ENCODE results near the gene TRMT2A.
A peak's percentile ranks its signal among the peaks of the same experiment; 100 is the strongest.
"Not testable (repeated sequence)": the region's sequence is repeated elsewhere in the genome, so short reads cannot be mapped to it uniquely, and the experiment has no call there.

The TRMT2A gene

GRCh38 chr22:20116951-20117632 is at the start of gene TRMT2A:
Gene TRMT2A, minus strand, starts transcription at chr22:20117226. Its CDS starts 320 bp downstream, at chr22:20116906.
- peak within 1 kb of the TSS; percentile 94 for H3K4me3 Mint-ChIP-seq
- no peaks in the 10 kb centered on the region for H3K27me3 Mint-ChIP-seq
- H3K27ac Mint-ChIP-seq = peak within 1 kb of the TSS; percentile 97
- H3K4me1 Mint-ChIP-seq = peaks cover 42% of the 10 kb centered on the region
- no peaks in the 10 kb centered on the region for H3K9me3 Mint-ChIP-seq
- peaks cover 12% of the 10 kb centered on the region for H3K36me3 Mint-ChIP-seq

GRCh38 chr22:20166703-20167102 is 49.7 kb upstream of the TRMT2A start:
- H3K27me3 Mint-ChIP-seq = no peaks in the 10 kb centered on the region
- no peak overlapping the region for H3K27ac Mint-ChIP-seq
- H3K4me1 Mint-ChIP-seq = no peaks in the 10 kb centered on the region
- H3K9me3 Mint-ChIP-seq = no peaks in the 10 kb centered on the region
- H3K4me3 Mint-ChIP-seq = no peak overlapping the region
- H3K36me3 Mint-ChIP-seq = no peaks in the 10 kb centered on the region

GRCh38 chr22:20165913-20166312 is 48.9 kb upstream of the TRMT2A start:
- no peak overlapping the region for H3K4me3 Mint-ChIP-seq
- no peaks in the 10 kb centered on the region for H3K36me3 Mint-ChIP-seq
- no peaks in the 10 kb centered on the region for H3K27me3 Mint-ChIP-seq
- no peaks in the 10 kb centered on the region for H3K9me3 Mint-ChIP-seq
- H3K4me1 Mint-ChIP-seq = no peaks in the 10 kb centered on the region
- no peak overlapping the region for H3K27ac Mint-ChIP-seq

- Mint-ChIP-seq H3K27me3 (no peaks in the 10 kb centered on the region), H3K4me1 (no peaks in the 10 kb centered on the region), H3K4me3 (no peak overlapping the region), H3K27ac (no peak overlapping the region), H3K9me3 (no peaks in the 10 kb centered on the region), H3K36me3 (no peaks in the 10 kb centered on the region)
These were observed 48.4 kb upstream of the TRMT2A start for GRCh38 chr22:20165421-20165820.

- Mint-ChIP-seq H3K4me1 (no peaks in the 10 kb centered on the region), H3K36me3 (no peaks in the 10 kb centered on the region), H3K27me3 (no peaks in the 10 kb centered on the region), H3K4me3 (no peak overlapping the region), H3K27ac (no peak overlapping the region), H3K9me3 (no peaks in the 10 kb centered on the region)
These were observed 47.8 kb upstream of the TRMT2A start for GRCh38 chr22:20164863-20165262.

- Mint-ChIP-seq H3K27me3 (peaks cover 1% of the 10 kb centered on the region), H3K4me1 (no peaks in the 10 kb centered on the region), H3K4me3 (no peak overlapping the region), H3K9me3 (no peaks in the 10 kb centered on the region), H3K36me3 (no peaks in the 10 kb centered on the region), H3K27ac (no peak overlapping the region)
These were observed 43.0 kb upstream of the TRMT2A start for GRCh38 chr22:20160041-20160440.

GRCh38 chr22:20159531-20159930 is 42.5 kb upstream of the TRMT2A start:
- not testable (repeated sequence) for H3K9me3 Mint-ChIP-seq, H3K4me1 Mint-ChIP-seq, H3K27ac Mint-ChIP-seq, H3K4me3 Mint-ChIP-seq, H3K36me3 Mint-ChIP-seq, H3K27me3 Mint-ChIP-seq

GRCh38 chr22:20159076-20159475 is 42.0 kb upstream of the TRMT2A start:
- Mint-ChIP-seq H3K4me1 (no peaks in the 10 kb centered on the region), H3K4me3 (no peak overlapping the region), H3K9me3 (no peaks in the 10 kb centered on the region), H3K27me3 (peaks cover 1% of the 10 kb centered on the region), H3K36me3 (no peaks in the 10 kb centered on the region), H3K27ac (no peak overlapping the region)

- no peak overlapping the region for H3K4me3 Mint-ChIP-seq
- no peaks in the 10 kb centered on the region for H3K9me3 Mint-ChIP-seq
- H3K36me3 Mint-ChIP-seq = no peaks in the 10 kb centered on the region
- H3K27me3 Mint-ChIP-seq = peaks cover 1% of the 10 kb centered on the region
- H3K27ac Mint-ChIP-seq = no peak overlapping the region
- no peaks in the 10 kb centered on the region for H3K4me1 Mint-ChIP-seq
These were observed 41.5 kb upstream of the TRMT2A start for GRCh38 chr22:20158391-20159036.

- Mint-ChIP-seq H3K4me1 (no peaks in the 10 kb centered on the region), H3K27ac (no peak overlapping the region), H3K27me3 (peaks cover 1% of the 10 kb centered on the region)
These were observed 40.6 kb upstream of the TRMT2A start for GRCh38 chr22:20157430-20158183.

GRCh38 chr22:20156611-20157429 is 39.8 kb upstream of the TRMT2A start:
- no peaks in the 10 kb centered on the region for H3K36me3 Mint-ChIP-seq
- no peak overlapping the region for H3K27ac Mint-ChIP-seq
- H3K4me3 Mint-ChIP-seq = no peak overlapping the region
- H3K27me3 Mint-ChIP-seq = peaks cover 1% of the 10 kb centered on the region
- H3K9me3 Mint-ChIP-seq = no peaks in the 10 kb centered on the region
- no peaks in the 10 kb centered on the region for H3K4me1 Mint-ChIP-seq

More at GRCh38 chr22:20157430-20158183, 40.6 kb upstream of the TRMT2A start:
- no peak overlapping the region for H3K4me3 Mint-ChIP-seq
- no peaks in the 10 kb centered on the region for H3K36me3 Mint-ChIP-seq
- H3K9me3 Mint-ChIP-seq = no peaks in the 10 kb centered on the region

GRCh38 chr22:20156042-20156389 is 39.0 kb upstream of the TRMT2A start:
- Mint-ChIP-seq H3K4me1 (no peaks in the 10 kb centered on the region), H3K27ac (no peak overlapping the region), H3K36me3 (no peaks in the 10 kb centered on the region), H3K27me3 (peaks cover 1% of the 10 kb centered on the region), H3K9me3 (no peaks in the 10 kb centered on the region), H3K4me3 (no peak overlapping the region)

- H3K27me3 Mint-ChIP-seq = peaks cover 1% of the 10 kb centered on the region
- no peaks in the 10 kb centered on the region for H3K4me1 Mint-ChIP-seq
- no peak overlapping the region for H3K27ac Mint-ChIP-seq
- no peaks in the 10 kb centered on the region for H3K36me3 Mint-ChIP-seq
- H3K9me3 Mint-ChIP-seq = no peaks in the 10 kb centered on the region
- H3K4me3 Mint-ChIP-seq = no peak overlapping the region
These were observed 38.5 kb upstream of the TRMT2A start for GRCh38 chr22:20155330-20156041.

- Mint-ChIP-seq H3K36me3 (no peaks in the 10 kb centered on the region), H3K4me1 (no peaks in the 10 kb centered on the region), H3K4me3 (no peak overlapping the region), H3K27me3 (peaks cover 1% of the 10 kb centered on the region), H3K9me3 (no peaks in the 10 kb centered on the region), H3K27ac (no peak overlapping the region)
These were observed 37.7 kb upstream of the TRMT2A start for GRCh38 chr22:20154602-20155187.

- Mint-ChIP-seq H3K4me3 (no peak overlapping the region), H3K9me3 (no peaks in the 10 kb centered on the region), H3K27me3 (peaks cover 1% of the 10 kb centered on the region), H3K27ac (no peak overlapping the region), H3K36me3 (no peaks in the 10 kb centered on the region), H3K4me1 (no peaks in the 10 kb centered on the region)
These were observed 36.9 kb upstream of the TRMT2A start for GRCh38 chr22:20153945-20154344.
